PFSK-1 (cell line): ENCODE data around the gene AGER.

Experiments used
- FOXP2 ChIP-seq: optimal IDR thresholded peaks from 2 replicates; pipeline ENCODE3; 2011; ENCODE audit warnings: borderline replicate concordance, control low read depth, inconsistent platforms; ENCODE audit not compliant: insufficient read depth; ENCODE audit errors: extremely low read length, extremely low read depth
- POLR2AphosphoS5 ChIP-seq: IDR thresholded peaks from 2 replicates; pipeline ENCODE4 v1.6.1; 2012; ENCODE audit warnings: low read depth, mild to moderate bottlenecking, control low read depth, low read length, moderate library complexity
- SIN3A ChIP-seq: IDR thresholded peaks from 2 replicates; pipeline ENCODE4 v1.6.1; 2012; ENCODE audit warnings: mild to moderate bottlenecking, low read length, moderate library complexity, borderline replicate concordance; ENCODE audit not compliant: insufficient read depth
- TAF1 ChIP-seq: IDR thresholded peaks from 2 replicates; pipeline ENCODE4 v1.6.1; 2012; ENCODE audit warnings: low read length, control low read depth, borderline replicate concordance; ENCODE audit not compliant: insufficient read depth
- TF ChIP-seq, protein P1 (sequence below), 2 experiments: IDR thresholded peaks; 2 replicates each; pipeline versions ENCODE4 v1.6.1 to v1.8.0; 2011 to 2012; ENCODE audit warnings: low read depth in 2 of 2, low read length in 2 of 2, control low read depth in 1 of 2, inconsistent platforms in 1 of 2, mild to moderate bottlenecking in 1 of 2, moderate library complexity in 1 of 2; ENCODE audit not compliant: insufficient read depth in 1 of 2

AGER gene

DNA sequence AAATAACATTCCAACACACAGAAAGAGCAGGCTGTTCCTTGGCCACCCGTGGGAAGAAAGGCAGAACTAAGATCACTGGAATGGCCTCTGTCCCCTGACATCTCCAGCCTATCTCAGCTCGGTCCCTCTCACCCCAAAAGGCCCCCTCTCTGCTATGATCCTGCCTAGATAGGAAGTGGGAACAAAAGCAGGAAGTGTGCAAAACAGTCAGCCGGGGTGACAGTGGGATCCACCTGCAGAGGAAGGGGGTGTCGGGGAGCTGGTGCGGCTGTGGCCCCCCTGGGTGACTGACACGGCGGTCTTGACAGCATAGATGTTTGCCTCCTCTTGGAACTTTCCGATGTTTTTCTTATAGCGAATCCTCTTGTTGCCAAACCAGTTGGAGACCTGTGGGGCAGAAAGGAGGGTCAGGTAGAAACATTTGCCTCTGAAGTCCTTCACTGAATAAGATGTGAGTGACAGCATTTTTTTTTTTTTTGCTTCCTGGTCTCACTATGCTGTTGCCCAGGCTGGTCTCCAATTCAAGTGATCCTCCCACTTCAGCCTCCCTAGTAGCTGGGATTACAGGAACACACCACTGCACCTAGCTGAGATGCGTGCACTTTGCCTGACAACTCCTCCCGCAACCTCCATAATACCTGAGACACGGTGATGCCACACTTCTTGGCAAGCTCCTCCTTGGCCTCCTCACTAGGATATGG is 3.1 kb upstream of the AGER start:
- TF ChIP-seq POLR2AphosphoS5 (no peak), TAF1 (no peak), SIN3A (no peak), FOXP2 (no peak)
- TF ChIP-seq, protein P1, sequence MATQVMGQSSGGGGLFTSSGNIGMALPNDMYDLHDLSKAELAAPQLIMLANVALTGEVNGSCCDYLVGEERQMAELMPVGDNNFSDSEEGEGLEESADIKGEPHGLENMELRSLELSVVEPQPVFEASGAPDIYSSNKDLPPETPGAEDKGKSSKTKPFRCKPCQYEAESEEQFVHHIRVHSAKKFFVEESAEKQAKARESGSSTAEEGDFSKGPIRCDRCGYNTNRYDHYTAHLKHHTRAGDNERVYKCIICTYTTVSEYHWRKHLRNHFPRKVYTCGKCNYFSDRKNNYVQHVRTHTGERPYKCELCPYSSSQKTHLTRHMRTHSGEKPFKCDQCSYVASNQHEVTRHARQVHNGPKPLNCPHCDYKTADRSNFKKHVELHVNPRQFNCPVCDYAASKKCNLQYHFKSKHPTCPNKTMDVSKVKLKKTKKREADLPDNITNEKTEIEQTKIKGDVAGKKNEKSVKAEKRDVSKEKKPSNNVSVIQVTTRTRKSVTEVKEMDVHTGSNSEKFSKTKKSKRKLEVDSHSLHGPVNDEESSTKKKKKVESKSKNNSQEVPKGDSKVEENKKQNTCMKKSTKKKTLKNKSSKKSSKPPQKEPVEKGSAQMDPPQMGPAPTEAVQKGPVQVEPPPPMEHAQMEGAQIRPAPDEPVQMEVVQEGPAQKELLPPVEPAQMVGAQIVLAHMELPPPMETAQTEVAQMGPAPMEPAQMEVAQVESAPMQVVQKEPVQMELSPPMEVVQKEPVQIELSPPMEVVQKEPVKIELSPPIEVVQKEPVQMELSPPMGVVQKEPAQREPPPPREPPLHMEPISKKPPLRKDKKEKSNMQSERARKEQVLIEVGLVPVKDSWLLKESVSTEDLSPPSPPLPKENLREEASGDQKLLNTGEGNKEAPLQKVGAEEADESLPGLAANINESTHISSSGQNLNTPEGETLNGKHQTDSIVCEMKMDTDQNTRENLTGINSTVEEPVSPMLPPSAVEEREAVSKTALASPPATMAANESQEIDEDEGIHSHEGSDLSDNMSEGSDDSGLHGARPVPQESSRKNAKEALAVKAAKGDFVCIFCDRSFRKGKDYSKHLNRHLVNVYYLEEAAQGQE (IDR thresholded peaks at IDR 0.05; ENCODE audit: insufficient read depth in 1 of 2, low read depth in 2 of 2, low read length in 2 of 2), result no peak

DNA sequence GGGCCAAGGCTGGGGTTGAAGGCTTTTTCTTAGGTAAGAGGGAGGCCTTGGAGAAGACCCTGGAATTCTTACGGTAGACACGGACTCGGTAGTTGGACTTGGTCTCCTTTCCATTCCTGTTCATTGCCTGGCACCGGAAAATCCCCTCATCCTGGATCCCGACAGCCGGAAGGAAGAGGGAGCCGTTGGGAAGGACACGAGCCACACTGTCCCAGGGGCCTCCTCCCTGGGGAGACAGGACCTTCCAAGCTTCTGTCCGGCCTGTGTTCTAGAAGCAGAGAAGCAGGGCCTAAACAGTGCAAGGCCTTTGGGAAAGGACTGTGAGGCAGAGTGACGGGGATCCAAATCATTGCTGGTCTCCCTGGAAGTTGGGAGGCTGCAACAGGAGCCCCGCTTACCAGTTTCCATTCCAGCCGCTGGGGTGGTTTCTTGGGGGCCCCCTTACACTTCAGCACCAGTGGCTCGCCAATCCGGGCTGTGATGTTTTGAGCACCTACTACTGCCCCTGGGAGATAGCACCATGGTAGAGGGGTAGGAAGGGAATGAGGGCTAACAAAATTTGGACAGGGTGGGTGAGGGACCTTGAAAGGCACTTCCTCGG is 470 bp downstream of the AGER start:
- TF ChIP-seq POLR2AphosphoS5 (no peak), FOXP2 (no peak), SIN3A (no peak), TAF1 (no peak)
- TF ChIP-seq, protein P1 (IDR thresholded peaks at IDR 0.05; ENCODE audit: insufficient read depth in 1 of 2, low read depth in 2 of 2, low read length in 2 of 2), result no peak

DNA sequence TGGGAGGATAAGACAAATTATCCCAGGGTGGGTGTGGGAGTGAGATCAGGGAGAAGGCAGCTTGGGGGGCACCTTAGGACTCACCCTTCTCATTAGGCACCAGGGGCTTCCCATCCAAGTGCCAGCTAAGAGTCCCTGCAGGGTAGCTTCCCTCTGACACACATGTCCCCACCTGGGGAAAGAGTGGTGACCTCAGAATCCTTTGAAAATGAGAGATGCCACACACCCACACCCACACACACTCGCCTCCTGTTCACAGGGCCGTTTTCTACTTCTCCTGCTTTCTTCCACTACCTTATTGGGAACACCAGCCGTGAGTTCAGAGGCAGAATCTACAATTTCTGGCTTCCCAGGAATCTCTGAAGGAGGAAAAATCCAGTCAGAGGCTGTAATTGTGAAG is 1.0 kb downstream of the AGER start:
- no peak for TF ChIP-seq SIN3A
- TF ChIP-seq, protein P1 (IDR thresholded peaks at IDR 0.05; ENCODE audit: insufficient read depth in 1 of 2, low read depth in 2 of 2, low read length in 2 of 2), result no peak
- TF ChIP-seq TAF1, result no peak
- no peak for TF ChIP-seq POLR2AphosphoS5
- no peak for TF ChIP-seq FOXP2

DNA sequence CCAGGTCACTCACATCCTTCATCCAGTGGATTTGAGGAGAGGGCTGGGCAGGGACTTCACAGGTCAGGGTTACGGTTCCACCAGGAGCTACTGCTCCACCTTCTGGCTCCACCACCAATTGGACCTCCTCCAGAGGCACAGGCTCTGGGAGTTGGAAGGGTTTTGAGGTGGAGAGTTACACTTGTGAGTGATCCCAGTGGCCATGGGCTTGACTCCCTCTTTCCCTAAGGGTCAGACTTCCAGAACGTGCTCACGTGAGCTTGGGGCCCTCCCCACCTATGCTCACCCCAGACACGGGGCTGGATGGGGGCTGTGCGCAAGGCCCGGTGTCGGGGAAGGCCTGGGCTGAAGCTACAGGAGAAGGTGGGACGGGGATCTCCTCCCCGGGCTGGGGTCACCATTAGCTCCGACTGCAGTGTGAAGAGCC is 1.5 kb downstream of the AGER start:
- TF ChIP-seq, protein P1 (IDR thresholded peaks at IDR 0.05; ENCODE audit: insufficient read depth in 1 of 2, low read depth in 2 of 2, low read length in 2 of 2), result no peak
- TF ChIP-seq FOXP2 (no peak), TAF1 (no peak), POLR2AphosphoS5 (no peak), SIN3A (no peak)
